ENCODE measurements around the gene FNDC7. TPM values are rescaled to one million over a fixed set of nuclear protein-coding genes. Genes with fewer than 3 reads are reported as not detected.

The FNDC7 gene
- total and polyA plus RNA-seq, 10 of the 15 experiments (the other 5 are each of a cell fraction or from before 2014, with no cell fraction given): not detected

DNA sequence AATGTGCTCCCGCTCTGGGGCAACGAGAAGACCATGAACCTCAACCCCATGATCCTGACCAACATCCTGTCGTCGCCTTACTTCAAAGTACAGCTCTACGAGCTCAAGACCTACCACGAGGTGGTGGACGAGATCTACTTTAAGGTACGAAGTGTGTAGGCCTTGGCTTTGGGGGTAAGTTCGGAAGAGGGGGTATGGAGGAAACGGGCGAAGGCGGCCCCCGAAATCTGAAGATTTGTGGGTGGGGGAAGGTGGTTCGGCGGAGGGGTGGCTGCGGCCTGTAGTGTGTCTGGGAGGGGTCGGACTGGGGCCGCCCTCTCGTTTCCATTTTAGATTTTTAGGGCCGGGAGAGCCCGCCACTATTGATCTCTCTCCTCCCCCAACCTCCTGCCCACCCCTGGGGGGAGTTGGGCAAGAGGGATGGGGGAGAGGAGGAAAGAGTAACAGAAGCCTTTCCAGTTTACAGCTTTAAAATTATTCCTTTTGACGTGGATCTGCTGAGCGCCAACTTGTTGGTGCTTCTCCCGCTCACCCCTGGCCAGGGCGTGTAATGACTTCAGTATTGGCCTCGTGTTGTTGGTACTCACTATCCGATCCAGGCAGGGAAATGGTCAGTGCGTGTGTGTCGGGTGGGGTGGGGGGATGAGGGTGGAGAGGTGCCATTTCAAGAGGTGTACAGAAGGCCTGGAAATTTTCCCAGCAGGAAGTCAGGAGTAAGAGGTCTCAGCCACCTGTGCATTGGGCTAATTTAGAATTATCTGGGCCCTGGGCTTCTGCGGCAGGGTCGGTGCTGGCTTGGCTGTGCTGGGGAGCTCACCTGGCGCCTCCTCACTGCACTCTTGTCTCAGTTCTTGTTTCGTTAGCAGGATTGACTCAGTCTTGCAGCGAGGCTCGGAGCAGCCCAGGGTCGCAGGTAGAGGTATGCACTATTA, 19.7 kb upstream of the FNDC7 start:
- peak; percentile 73 for FAIRE-seq
- DNase-seq (ENCODE audit: low read depth, low spot score): peak; percentile 31
- peaks cover 4 to 8% of the 10 kb centered on the region in 2 experiments; a peak in 3 of 4 replicates for H3K36me3 ChIP-seq (ENCODE audit: control insufficient read depth in 2 of 2, insufficient read depth in 2 of 2, low read length in 1 of 2)
- H3K27ac ChIP-seq (ENCODE audit: control insufficient read depth, insufficient read depth): peak overlapping the region; percentile 88
- peak; percentile 76 for ATAC-seq
- BruUV-seq (replicated peaks): no TSS peak
- ChIA-PET RAD21 (ENCODE audit: unreplicated experiment) (interaction anchor here (0.6 to 2.2 kb wide), 15 partner anchors 10 to 206 kb away, joined by 3 to 12 read pairs (median 4); partner anchors contain the start of genes EEIG2 and HENMT1), POLR2A (interaction anchor here (0.6 to 2.2 kb wide), 14 partner anchors 9 to 407 kb away, joined by 3 to 9 read pairs (median 4); partner anchors contain the start of genes EEIG2, GPSM2 and HENMT1), SMC1A (ENCODE audit: uncharacterized antibody, unreplicated experiment) (interaction anchor here (0.7 to 2.7 kb wide), 10 partner anchors 9 to 520 kb away, joined by 3 to 13 read pairs (median 4); partner anchors contain the start of genes EEIG2 and HENMT1), CTCF (interaction anchor here (1.0 to 3.0 kb wide), 13 partner anchors 9 to 420 kb away, joined by 3 to 14 read pairs (median 5); partner anchors contain the start of gene HENMT1)
- H4K20me1 ChIP-seq (ENCODE audit: control insufficient read depth, insufficient read depth): no peaks in the 10 kb centered on the region
- H3K9me3 ChIP-seq (replicated peaks; ENCODE audit: control insufficient read depth, insufficient read depth, low read length): no peaks in the 10 kb centered on the region
- peak overlapping the region; percentile 96 for H3K4me3 ChIP-seq
- in situ Hi-C loops (cut with MboI): no loop called here
- no peaks in the 10 kb centered on the region for H3K27me3 ChIP-seq (replicated peaks in 1 of 2; ENCODE audit: control insufficient read depth in 2 of 2, insufficient read depth in 2 of 2, low read length in 1 of 2)
- peak overlapping the region; percentile 71 for H3K4me2 ChIP-seq (ENCODE audit: control insufficient read depth, insufficient read depth)
- no peaks in the 10 kb centered on the region for H3K4me1 ChIP-seq (ENCODE audit: control insufficient read depth, insufficient read depth, low read length)
- H3K9ac ChIP-seq (ENCODE audit: control insufficient read depth, insufficient read depth, low read length): peak overlapping the region; percentile 88
- intact Hi-C loops (cut with micrococcal nuclease; ENCODE audit: unreplicated experiment): loop anchor here (2.0 to 5.0 kb wide), 4 partner anchors 54 to 204 kb away; partner anchors contain the start of gene STXBP3
- WGBS (ENCODE audit: insufficient coverage, insufficient replicate concordance, low lambda C conversion rate, missing lambda C conversion rate): 1% methylated on average over 34 of the region's 36 CpGs
- peaks cover 61% of the 10 kb centered on the region for H3K79me2 ChIP-seq (ENCODE audit: control insufficient read depth, insufficient read depth, low read length)
- peak overlapping the region; percentile 94 for H2AFZ ChIP-seq (ENCODE audit: control insufficient read depth, low read depth, low read length)
- TF ChIP-seq IRF4 (IDR thresholded peaks at IDR 0.05; ENCODE audit: low read depth, low read length) (0 out of 2 replicates have a peak, but pooled peaks have one; percentile 32), MTA3 (IDR thresholded peaks at IDR 0.05; ENCODE audit: borderline replicate concordance, low read length) (0 out of 2 replicates have a peak, but pooled peaks have one; percentile 47), TCF3 (IDR thresholded peaks at IDR 0.05; ENCODE audit: borderline replicate concordance, insufficient read depth, low read depth, low read length) (peak; percentile 60; the same call in 1 of the 2 replicates), WRNIP1 (IDR thresholded peaks at IDR 0.05; ENCODE audit: borderline replicate concordance, low read depth, low read length) (0 out of 2 replicates have a peak, but pooled peaks have one; percentile 80), RCOR1 (conservative IDR thresholded peaks at IDR 0.05; ENCODE audit: low read depth, low read length) (0 out of 2 replicates have a peak, but pooled peaks have one; percentile 7), SMAD1 (IDR thresholded peaks at IDR 0.05; ENCODE audit: low read depth, partially characterized antibody) (no peak), MXI1 (IDR thresholded peaks at IDR 0.05; ENCODE audit: low read depth, low read length) (0 out of 2 replicates have a peak, but pooled peaks have one; percentile 35), GATAD2B (conservative IDR thresholded peaks at IDR 0.05; ENCODE audit: low read depth) (no peak), ZNF217 (IDR thresholded peaks at IDR 0.05) (no peak), EP300 (IDR thresholded peaks at IDR 0.05; ENCODE audit: borderline replicate concordance in 1 of 2, control insufficient read depth in 1 of 2, low read depth in 2 of 2, low read length in 2 of 2) (0 out of 4 replicates have a peak, but pooled peaks of 1 of the 2 experiments have one; percentile 2), SPI1 (IDR thresholded peaks at IDR 0.05; ENCODE audit: borderline replicate concordance, insufficient read depth, low read depth, low read length) (peak; percentile 74), ZZZ3 (IDR thresholded peaks at IDR 0.05; ENCODE audit: control insufficient read depth, insufficient read length, low read depth) (no peak)
- TF ChIP-seq, protein P1, sequence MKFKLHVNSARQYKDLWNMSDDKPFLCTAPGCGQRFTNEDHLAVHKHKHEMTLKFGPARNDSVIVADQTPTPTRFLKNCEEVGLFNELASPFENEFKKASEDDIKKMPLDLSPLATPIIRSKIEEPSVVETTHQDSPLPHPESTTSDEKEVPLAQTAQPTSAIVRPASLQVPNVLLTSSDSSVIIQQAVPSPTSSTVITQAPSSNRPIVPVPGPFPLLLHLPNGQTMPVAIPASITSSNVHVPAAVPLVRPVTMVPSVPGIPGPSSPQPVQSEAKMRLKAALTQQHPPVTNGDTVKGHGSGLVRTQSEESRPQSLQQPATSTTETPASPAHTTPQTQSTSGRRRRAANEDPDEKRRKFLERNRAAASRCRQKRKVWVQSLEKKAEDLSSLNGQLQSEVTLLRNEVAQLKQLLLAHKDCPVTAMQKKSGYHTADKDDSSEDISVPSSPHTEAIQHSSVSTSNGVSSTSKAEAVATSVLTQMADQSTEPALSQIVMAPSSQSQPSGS (IDR thresholded peaks at IDR 0.05; ENCODE audit: low read length): no peak
- TF ChIP-seq, protein P2, sequence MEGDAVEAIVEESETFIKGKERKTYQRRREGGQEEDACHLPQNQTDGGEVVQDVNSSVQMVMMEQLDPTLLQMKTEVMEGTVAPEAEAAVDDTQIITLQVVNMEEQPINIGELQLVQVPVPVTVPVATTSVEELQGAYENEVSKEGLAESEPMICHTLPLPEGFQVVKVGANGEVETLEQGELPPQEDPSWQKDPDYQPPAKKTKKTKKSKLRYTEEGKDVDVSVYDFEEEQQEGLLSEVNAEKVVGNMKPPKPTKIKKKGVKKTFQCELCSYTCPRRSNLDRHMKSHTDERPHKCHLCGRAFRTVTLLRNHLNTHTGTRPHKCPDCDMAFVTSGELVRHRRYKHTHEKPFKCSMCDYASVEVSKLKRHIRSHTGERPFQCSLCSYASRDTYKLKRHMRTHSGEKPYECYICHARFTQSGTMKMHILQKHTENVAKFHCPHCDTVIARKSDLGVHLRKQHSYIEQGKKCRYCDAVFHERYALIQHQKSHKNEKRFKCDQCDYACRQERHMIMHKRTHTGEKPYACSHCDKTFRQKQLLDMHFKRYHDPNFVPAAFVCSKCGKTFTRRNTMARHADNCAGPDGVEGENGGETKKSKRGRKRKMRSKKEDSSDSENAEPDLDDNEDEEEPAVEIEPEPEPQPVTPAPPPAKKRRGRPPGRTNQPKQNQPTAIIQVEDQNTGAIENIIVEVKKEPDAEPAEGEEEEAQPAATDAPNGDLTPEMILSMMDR (IDR thresholded peaks at IDR 0.05 in 2 of 3, conservative IDR thresholded peaks at IDR 0.05 in 1 of 3; ENCODE audit: control insufficient read depth in 2 of 3, extremely low read depth in 1 of 3, insufficient read depth in 1 of 3, low read depth in 3 of 3, low read length in 3 of 3): peak; percentile 13 to 41 (median 24); a peak in 3 of 6 replicates
- TF ChIP-seq, protein P3, sequence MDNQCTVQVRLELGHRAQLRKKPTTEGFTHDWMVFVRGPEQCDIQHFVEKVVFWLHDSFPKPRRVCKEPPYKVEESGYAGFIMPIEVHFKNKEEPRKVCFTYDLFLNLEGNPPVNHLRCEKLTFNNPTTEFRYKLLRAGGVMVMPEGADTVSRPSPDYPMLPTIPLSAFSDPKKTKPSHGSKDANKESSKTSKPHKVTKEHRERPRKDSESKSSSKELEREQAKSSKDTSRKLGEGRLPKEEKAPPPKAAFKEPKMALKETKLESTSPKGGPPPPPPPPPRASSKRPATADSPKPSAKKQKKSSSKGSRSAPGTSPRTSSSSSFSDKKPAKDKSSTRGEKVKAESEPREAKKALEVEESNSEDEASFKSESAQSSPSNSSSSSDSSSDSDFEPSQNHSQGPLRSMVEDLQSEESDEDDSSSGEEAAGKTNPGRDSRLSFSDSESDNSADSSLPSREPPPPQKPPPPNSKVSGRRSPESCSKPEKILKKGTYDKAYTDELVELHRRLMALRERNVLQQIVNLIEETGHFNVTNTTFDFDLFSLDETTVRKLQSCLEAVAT (IDR thresholded peaks at IDR 0.05): 0 out of 2 replicates have a peak, but pooled peaks have one; percentile 16
